ENCODE measurements around the gene XPO4. TPM values are rescaled to one million over a fixed set of nuclear protein-coding genes. Genes with fewer than 3 reads are reported as not detected.

The XPO4 gene
- total and polyA plus RNA-seq, 2 of the 8 experiments (the other 6 are each of a cell fraction or from before 2014, with no cell fraction given): 11.9 to 33.3 TPM

DNA sequence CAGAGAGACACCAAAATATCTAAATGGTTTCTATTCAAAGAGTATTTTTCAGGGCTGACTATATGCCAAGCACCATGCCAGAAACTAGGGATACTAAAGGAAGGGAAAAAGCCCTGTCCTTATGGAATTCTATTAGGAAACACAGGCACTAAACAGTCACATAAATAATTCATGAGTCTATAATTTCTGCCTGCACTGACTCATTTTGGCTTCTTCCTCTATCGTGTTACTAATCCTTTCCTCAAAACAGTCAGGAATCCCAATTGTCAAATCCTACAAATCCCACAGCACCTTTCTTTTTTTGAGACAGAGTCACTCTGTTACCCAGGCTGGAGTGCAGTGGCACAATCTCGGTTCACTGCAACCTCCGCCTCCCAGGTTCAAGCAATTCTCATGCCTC, 29.2 kb downstream of the XPO4 start (continued):
- TF ChIP-seq EZH2 (IDR thresholded peaks at IDR 0.05; ENCODE audit: low read depth, low read length, severe bottlenecking): no peak
- TF ChIP-seq SP4 (IDR thresholded peaks at IDR 0.05; ENCODE audit: low read length): no peak
- TF ChIP-seq BCL11A (IDR thresholded peaks at IDR 0.05; ENCODE audit: low read depth in 2 of 2, low read length in 2 of 2): no peak
- TF ChIP-seq SRF (IDR thresholded peaks at IDR 0.05; ENCODE audit: low read depth, low read length): no peak
